HG03575 (cell line): ENCODE measurements around the gene NYAP1.
"Not testable (repeated sequence)": the region's sequence is repeated elsewhere in the genome, so short reads cannot be mapped to it uniquely, and the experiment has no call there.

Experiments used
- ATAC-seq: cut with Tn5 transposase; IDR thresholded peaks from one replicate; pipeline ENCODE4 v1.9.1; 2021; ENCODE audit not compliant: unreplicated experiment, insufficient number of reproducible peaks, low FRiP score; ENCODE audit errors: extremely low read depth

NYAP1 gene

DNA sequence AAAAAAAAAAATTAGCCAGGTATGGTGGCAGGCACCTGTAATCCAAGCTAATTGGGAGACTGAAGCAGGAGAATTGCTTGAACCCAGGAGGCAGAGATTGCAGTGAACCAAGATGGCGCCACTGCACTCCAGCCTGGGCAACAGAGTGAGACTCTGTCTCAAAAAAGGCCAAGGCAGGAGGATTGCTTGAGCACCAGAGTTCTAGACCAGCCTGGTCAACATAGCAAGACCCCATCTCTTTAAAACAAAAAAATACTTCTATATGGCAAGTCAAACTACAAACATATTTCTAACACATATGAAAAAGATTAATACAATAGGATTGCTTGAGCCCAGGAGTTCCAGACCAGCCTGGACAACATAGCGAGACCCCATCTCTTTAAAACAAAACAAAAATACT is 17.0 kb downstream of the NYAP1 start:
- ATAC-seq = not testable (repeated sequence)

DNA sequence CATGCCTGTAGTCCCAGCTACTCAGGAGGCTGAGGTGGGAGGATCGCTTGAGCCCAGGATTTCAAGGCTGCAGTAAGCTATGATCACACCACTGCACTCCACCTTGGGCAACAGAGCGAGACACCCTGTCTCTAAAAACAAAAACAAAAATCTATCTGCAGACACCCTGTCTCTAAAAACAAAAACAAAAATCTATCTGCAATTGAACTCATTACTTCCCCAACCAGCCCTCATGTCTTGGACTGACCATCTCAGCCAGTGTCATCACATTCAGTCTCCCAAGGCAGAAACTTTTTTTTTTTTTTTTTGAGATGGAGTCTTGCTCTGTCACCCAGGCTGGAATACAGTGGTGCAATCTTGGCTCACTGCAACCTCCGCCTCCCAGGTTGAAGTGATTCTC is 20.3 kb downstream of the NYAP1 start:
- ATAC-seq = not testable (repeated sequence)

DNA sequence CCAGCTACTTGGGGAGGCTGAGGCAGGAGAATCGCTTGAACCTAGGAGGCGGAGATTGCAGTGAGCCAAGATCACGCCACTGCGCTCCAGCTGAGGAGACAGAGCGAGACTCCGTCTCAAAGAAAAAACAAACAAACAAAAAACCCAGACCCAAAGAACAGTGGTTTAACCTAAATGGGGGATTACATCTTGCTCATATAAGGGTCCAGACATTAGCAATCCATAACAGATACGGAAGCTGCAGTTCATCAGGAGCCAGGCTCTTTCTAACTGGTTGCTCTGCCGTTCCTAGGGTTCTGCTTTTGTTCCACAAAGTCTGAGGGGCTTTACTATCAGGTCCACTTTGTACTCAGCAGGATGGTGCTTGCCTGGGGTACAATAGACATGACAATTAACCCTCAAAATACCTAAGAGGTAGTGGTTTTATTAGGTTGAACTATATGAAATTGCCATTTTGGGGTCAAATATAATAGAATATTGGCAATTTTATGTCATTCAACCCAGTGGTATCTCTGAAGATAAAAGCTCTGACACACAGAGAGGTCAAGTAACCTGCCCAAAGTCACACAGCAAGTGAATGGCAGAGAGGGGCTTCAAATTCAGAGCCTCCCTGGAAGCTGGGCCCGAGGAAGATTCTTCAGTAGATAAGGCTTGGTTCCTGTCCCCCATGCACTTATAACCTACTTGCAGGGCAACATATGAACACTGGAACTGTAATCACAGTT is 21.3 kb downstream of the NYAP1 start:
- ATAC-seq = no peak

DNA sequence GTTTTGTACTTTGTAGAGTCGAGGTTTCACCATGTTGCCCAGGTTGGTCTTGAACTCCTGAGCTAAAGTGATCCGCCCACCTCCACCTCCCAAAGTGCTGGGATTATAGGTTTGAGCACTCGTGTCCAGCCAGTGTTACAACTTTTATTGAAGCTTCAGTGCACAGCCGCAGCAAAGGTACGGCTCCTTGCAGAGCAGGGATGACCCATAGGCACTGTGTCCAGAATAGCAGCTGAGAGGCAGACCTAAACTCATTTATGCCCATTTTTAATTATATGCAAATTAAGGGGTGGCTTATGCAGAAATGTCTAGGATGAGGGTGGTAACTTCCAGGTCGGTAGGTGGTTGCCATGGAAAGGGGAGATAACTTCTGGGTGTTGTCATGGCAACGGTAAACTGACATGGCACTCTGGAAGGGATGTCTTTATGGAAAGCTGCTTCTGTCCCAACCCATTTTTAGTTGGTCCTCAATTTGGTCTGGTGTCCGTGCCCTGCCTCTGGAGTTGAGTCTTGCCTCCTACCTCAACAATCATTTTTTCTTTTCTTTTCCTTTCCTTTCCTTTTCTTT is 22.7 kb downstream of the NYAP1 start:
- ATAC-seq = no peak

DNA sequence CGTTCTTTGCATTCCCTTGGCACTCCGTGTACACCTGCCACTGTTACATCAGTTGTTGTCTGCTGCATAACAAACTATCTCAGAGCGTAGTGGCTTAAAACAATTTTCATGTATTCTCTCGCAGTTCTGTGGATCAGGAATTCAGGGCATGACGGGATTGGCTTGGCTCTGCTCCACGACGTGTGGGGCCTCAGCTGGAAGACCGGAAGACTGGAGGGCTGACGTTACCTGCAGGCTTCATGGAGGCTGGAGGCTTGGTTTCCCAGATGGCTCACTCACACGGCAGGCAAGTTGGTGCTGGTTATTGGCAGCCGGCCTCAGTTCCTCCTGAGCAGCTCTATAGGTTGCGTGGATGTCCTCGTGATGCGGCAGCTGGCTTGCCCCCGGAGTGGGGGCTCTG is 25.5 kb downstream of the NYAP1 start:
- ATAC-seq = no peak

DNA sequence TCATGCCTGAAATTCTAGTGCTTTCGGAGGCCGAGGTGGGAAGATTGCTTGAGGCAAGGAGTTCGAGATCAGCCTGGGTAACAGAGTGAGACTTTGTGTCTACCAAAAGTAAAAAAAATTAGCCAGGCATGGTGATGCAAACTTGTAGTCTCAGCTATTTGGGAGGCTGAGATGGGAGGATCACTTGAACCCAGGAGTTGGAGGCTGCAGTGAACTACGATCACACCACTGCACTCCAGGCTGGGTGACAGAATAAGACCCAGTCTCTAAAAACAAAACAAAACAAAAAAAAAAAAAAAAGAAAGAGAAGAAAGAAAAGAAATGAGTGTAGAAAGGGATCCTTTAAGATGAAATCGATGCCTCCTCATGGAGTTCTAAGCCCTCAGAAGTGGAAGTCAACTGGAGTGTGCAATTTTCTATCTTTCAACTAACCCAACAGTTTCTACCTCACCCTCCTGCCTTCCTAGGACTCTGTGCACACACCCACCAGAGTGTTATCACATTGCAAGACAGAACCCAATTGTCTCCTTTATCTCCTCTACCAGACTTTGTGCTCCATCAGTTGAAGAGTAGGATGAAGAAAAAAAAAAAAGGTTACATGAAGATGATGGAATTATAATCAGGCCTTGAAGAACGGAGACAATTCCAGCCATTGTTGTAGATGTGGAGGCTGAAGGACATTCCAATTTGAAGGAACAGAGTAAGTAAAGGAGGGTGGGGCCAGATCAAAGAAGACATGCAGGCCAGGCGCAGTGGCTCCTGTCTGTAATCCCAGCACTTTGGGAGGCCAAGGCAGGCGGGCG is 26.9 kb downstream of the NYAP1 start:
- ATAC-seq = no peak

DNA sequence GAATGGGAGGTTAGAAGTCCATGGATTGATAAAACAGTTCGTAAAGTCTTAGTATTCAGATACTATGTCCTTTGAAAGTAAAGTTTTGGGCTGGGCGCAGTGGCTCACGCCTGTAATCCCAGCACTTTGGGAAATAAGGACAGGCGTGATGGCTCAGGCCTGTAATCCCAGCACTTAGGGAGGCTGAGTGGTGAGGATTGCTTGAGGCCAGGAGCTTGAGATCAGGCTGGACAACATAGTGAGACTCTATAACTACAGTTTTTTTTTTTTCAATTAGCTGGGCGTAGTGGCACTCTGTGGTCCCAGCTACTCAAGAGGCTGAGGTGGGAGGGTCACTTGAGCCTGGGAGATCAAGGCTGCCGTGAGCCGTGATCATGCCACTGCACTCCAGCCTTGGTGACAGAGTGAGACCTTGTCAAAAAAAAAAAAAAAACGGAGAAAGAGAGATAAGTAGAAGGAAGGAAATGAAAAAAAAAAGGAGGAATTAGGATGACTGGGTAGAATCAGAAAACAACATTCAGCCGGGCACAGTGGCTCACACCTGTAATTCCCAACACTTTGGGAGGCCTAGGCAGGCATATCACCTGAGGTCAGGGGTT is 29.6 kb downstream of the NYAP1 start:
- no peak for ATAC-seq

DNA sequence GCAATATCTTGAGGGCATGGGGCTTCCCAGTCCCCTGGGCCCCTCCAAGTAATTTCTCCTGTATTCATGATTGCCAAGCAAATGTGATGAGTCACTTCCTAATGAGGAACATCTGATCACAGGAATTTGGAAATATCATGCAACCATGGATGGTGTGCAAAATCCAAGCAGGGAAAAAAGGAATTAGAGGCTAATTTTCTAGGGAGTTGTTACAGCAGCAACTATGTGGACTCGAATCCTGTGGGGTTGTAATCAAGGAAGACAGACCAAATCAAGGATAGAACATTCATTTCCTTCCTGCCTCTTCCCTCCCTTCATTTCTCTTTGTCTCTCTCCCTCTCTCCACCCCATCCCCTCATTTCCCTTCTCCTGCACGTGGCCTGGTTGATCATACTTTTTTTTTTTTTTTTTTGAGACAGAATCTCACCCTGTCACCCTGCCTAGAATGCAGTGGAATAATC is 31.4 kb downstream of the NYAP1 start:
- ATAC-seq = no peak

DNA sequence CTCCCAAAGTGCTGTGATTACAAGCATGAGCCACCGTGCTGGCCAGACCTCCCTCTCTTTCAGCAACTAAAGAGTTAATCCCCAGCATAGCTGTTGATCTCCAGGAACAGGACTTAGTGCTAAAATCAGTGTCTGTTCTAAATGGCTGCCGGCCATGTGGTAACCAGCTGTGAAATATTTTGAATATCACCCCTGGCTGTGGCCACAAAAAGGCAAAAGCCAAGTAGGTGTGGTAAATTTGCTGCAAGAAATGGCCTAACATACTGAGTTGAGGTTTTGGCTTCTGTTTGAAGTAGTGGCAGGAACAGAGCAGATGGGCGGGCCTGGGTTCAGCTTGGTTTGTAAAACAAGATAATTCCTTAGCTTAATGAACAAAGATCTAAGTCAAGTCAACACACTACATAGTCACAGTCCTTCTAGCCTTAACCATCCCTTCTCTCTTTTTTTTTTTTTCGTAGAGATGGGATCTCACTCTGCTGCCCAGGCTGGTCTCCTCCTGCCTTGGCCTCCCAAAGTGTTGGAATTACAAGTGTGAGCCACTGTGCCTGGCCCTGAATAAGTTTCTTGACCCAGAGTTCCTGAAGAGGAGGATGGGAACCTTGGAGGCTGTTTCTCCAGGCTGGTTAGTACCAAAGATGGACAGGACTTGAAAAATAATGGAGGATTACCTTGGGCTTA is 32.5 kb downstream of the NYAP1 start:
- no peak for ATAC-seq

DNA sequence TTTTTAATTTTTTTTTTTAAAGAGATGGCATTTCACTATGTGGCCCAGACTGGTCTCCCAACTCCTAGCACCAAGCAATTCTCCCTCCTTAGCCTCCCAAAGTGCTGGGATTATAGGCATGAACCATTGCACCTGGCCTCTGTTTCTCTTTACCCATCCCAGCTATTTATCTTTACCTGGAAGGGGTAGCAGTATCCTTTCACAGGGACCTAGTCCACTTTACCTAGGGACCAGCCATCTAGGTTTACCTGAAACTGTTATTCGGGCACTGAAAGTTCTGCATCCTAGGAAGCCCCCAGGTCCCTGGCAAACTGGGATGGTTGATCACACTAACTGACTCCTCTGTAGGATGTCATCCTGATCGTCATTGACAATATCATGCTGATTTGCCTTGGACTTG is 33.6 kb downstream of the NYAP1 start:
- no peak for ATAC-seq

DNA sequence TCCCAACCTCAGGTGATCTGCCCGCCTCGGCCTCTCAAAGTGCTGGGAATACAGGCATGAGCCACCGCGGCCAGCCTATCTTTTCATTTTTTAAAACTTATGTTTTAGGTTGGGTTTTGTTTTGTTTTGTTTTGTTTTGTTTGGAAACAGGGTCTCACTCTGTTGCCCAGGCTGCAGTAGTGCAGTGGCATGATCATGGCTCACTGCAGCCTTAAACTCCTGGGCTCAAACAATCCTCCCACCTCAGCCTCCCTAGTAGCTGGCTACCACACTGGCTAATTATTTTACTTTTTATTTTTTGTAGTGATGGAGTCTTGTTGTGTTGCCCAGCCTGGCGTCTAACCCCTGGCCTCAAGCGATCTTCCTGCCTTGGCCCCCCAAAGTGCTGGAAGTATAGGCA is 35.9 kb downstream of the NYAP1 start:
- ATAC-seq = no peak

DNA sequence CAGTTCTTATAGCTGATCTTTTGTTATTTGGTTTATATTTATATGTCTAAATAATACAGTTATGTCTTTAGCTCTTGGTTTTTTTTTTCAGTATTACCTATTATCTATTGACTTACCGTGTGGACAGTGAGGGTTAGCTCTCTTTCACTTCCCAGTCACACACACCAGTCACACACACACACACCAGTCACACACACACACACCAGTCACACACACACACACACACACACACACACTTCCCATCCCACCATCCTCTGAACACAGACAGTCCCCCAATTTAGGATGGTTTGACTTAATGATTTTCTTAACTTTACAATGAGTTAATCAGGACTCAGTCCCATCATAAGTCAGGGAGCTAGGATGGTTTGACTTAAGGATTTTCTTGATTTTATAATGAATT is 36.4 kb downstream of the NYAP1 start:
- no peak for ATAC-seq

DNA sequence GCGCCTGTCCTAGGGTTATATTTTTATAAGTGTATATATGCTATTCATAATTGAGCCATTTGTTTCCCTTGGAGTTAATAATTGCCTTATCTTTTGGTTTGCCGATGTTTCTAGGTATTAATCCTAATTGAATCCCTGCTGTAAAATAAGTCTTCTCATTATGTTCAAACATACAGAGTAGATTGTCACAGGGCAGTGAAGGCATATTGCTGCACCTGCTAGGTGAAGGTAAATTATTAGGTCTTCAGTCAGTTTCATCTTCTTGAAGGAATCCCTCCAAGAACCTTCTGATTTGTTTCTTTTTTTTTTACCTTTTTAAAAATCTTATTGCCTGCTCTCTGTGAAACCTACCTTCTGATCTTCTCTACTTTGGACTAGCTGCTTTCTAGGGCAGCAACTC is 37.3 kb downstream of the NYAP1 start:
- no peak for ATAC-seq

DNA sequence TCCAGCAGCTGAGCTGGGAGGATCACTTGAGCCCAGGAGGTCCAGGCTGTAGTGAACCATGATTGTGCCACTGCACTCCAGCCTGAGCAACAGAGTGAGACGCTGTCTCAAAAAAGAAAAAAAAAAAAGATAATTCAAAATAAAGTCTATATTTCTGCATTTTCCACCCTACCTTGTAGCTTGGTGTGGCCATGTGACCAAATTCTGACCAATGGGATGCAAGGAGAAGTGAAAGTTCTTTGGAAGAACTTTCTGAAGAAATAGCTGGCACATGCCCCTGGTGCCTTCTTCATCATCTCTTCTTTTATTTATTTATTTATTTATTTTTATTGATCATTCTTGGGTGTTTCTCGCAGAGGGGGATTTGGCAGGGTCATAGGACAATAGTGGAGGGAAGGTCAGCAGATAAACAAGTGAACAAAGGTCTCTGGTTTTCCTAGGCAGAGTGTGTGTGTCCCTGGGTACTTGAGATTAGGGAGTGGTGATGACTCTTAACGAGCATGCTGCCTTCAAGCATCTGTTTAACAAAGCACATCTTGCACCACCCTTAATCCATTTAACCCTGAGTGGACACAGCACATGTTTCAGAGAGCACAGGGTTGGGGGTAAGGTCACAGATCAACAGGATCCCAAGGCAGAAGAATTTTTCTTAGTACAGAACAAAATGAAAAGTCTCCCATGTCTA is 38.3 kb downstream of the NYAP1 start:
- ATAC-seq = not testable (repeated sequence)

DNA sequence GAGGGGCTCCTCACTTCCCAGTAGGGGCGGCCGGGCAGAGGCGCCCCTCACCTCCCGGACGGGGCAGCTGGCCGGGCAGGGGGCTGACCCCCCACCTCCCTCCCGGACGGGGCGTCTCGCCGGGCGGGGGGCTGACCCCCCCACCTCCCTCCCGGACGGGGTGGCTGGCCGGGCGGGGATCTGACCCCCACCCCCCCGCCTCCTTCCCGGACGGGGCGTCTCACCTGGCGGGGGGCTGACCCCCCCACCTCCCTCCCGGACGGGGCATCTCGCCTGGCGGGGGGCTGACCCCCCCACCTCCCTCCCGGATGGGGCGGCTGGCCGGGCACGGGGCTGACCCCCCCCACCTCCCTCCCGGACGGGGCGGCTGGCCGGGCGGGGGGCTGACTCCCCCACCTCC is 39.5 kb downstream of the NYAP1 start:
- not testable (repeated sequence) for ATAC-seq

DNA sequence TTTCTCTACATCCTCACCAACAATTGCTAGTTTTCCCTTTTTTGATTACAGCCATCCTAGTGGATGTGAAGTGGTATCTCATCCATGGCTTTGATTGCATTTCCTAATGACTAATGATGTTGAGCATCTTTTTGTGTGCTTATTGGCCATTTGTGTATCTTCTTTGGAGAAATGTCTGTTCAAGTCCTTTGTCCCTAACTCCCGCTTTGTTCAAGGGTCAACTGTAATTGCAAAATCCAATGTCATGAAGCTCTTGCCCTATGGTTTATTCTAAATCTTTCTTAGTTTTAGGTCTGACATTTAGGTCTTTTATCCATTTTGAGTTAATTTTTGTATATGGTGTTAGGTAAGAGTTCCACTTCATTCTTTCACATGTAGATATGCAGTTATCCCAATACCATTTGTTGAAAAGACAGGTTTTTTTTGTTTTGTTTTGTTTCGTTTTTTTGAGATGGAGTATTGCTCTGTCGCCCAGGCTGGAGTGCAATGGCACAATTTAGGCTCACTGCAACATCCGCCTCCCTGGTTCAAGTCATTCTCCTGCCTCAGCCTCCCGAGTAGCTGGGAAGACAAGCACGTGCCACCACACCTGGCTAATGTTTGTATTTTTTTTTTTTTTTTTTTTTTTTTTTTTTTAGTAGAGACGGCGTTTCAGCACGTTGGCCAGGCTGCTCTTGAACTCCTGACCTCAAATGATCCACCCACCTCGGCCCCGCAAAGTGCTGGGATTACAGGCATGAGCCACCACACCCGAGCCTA is 44.6 kb downstream of the NYAP1 start:
- not testable (repeated sequence) for ATAC-seq

DNA sequence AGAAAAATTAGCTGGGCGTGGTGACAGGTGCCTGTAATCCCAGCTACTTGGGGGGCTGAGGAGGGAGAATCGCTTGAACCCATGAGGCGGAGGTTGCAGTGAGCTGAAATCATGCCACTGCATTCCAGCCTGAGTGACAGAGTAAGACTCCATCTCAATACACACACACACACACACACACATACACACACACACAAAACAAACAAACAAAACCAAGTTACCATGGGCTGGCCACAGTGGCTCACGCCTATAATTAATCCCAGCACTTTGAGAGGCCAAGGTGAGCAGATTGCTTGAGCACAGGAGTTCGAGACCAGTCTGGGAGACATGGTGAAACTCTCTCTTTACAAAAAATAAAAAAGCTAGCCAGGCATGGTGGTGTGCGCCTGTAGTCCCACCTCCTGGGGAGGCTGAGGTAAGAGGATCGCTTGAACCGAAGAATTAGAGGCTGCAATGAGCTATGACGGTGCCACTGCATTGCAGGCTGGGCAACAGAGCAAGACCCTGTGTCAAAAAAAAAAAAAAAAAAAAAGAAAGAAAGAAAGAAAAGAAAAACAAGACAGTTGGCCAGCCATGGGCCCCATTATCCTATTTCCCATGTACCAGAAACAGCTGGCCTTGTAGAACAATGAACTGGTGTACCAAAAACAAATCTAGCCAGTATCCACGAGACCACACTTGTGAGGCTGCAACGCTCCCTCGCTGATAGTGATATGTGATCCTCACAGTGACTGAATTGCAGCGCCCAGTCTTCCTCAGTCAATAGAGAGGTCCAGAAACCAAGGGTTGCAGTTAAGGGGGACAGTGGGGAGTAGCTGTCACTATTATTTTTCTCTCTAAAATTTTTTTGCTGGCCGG is 48.7 kb downstream of the NYAP1 start:
- no peak for ATAC-seq
